ENCODE data around the gene WWTR1.

- TF ChIP-seq CTCF (IDR thresholded peaks at IDR 0.05) (no peak), POLR2A (IDR thresholded peaks at IDR 0.05) (no peak), EP300 (IDR thresholded peaks at IDR 0.05) (no peak), POLR2AphosphoS5 (IDR thresholded peaks at IDR 0.05) (no peak)
These were observed 90.4 kb downstream of the WWTR1 start for GRCh38 chr3:149567381-149567780.

Data from upper lobe of left lung (tissue), 4 donors.